ENCODE data around the gene ACTL8. TPM values are rescaled to one million over a fixed set of nuclear protein-coding genes. Genes with fewer than 3 reads are reported as not detected.

ACTL8 gene
- total and polyA plus RNA-seq, 2 donors from 2014 or later, result not detected

GRCh38 chr1:17849216-17849615, 94.1 kb downstream of the ACTL8 start:
- FAIRE-seq, result no peak
- intact Hi-C loops (cut with DNase I), result no loop called here

GRCh38 chr1:17851056-17851455, 95.9 kb downstream of the ACTL8 start:
- Histone ChIP-seq H3K9ac (ENCODE audit: low read length in 3 of 3) (no peak overlapping the region), H3K27me3 (ENCODE audit: control insufficient read depth, insufficient read depth, low read length) (no peaks in the 10 kb centered on the region), H3K9me3 (ENCODE audit: control insufficient read depth in 2 of 3, insufficient read depth in 1 of 3, low read length in 3 of 3) (no peaks in the 10 kb centered on the region), H3K36me3 (ENCODE audit: control insufficient read depth in 2 of 3, insufficient read depth in 3 of 3, low read length in 3 of 3) (no peaks in the 10 kb centered on the region), H3K4me3 (ENCODE audit: low read length in 3 of 3) (no peak overlapping the region), H3K4me1 (ENCODE audit: control insufficient read depth in 2 of 3, insufficient read depth in 2 of 3, low read depth in 1 of 3, low read length in 3 of 3) (no peaks in the 10 kb centered on the region), H3K27ac (ENCODE audit: low read depth in 2 of 2, low read length in 2 of 2) (no peak overlapping the region)
- TF ChIP-seq CTCF (IDR thresholded peaks at IDR 0.05; ENCODE audit: borderline replicate concordance, extremely low read depth, insufficient read depth), result no peak
- DNase-seq (no peak), FAIRE-seq (no peak)
- intact Hi-C loops (cut with DNase I), result no loop called here

More at GRCh38 chr1:17849216-17849615, 94.1 kb downstream of the ACTL8 start:
- no peaks in the 10 kb centered on the region for H3K27me3 ChIP-seq (ENCODE audit: control insufficient read depth, insufficient read depth, low read length)
- H3K4me3 ChIP-seq (ENCODE audit: low read length in 3 of 3), result no peak overlapping the region
- H3K36me3 ChIP-seq (ENCODE audit: control insufficient read depth in 2 of 3, insufficient read depth in 3 of 3, low read length in 3 of 3), result no peaks in the 10 kb centered on the region
- no peak overlapping the region for H3K27ac ChIP-seq (ENCODE audit: low read depth in 2 of 2, low read length in 2 of 2)
- H3K9ac ChIP-seq (ENCODE audit: low read length in 3 of 3), result no peak overlapping the region
- no peak for DNase-seq
- H3K9me3 ChIP-seq (ENCODE audit: control insufficient read depth in 2 of 3, insufficient read depth in 1 of 3, low read length in 3 of 3), result no peaks in the 10 kb centered on the region
- no peak for TF ChIP-seq CTCF (IDR thresholded peaks at IDR 0.05; ENCODE audit: borderline replicate concordance, extremely low read depth, insufficient read depth)
- H3K4me1 ChIP-seq (ENCODE audit: control insufficient read depth in 2 of 3, insufficient read depth in 2 of 3, low read depth in 1 of 3, low read length in 3 of 3), result no peaks in the 10 kb centered on the region

GRCh38 chr1:17852383-17852782, 97.2 kb downstream of the ACTL8 start:
- DNase-seq (no peak), FAIRE-seq (no peak)
- no peak overlapping the region for H3K27ac ChIP-seq (ENCODE audit: low read depth in 2 of 2, low read length in 2 of 2)
- no peak overlapping the region for H3K9ac ChIP-seq (ENCODE audit: low read length in 3 of 3)
- H3K9me3 ChIP-seq (ENCODE audit: control insufficient read depth in 2 of 3, insufficient read depth in 1 of 3, low read length in 3 of 3), result no peaks in the 10 kb centered on the region
- no peaks in the 10 kb centered on the region for H3K36me3 ChIP-seq (ENCODE audit: control insufficient read depth in 2 of 3, insufficient read depth in 3 of 3, low read length in 3 of 3)
- H3K4me3 ChIP-seq (ENCODE audit: low read length in 3 of 3), result no peak overlapping the region
- TF ChIP-seq CTCF (IDR thresholded peaks at IDR 0.05; ENCODE audit: borderline replicate concordance, extremely low read depth, insufficient read depth), result no peak
- intact Hi-C loops (cut with DNase I), result no loop called here
- no peaks in the 10 kb centered on the region for H3K4me1 ChIP-seq (ENCODE audit: control insufficient read depth in 2 of 3, insufficient read depth in 2 of 3, low read depth in 1 of 3, low read length in 3 of 3)
- H3K27me3 ChIP-seq (ENCODE audit: control insufficient read depth, insufficient read depth, low read length), result no peaks in the 10 kb centered on the region

GRCh38 chr1:17853241-17853935, 98.3 kb downstream of the ACTL8 start:
- H3K9ac ChIP-seq (ENCODE audit: low read length in 3 of 3), result no peak overlapping the region
- H3K4me1 ChIP-seq (ENCODE audit: control insufficient read depth in 2 of 3, insufficient read depth in 2 of 3, low read depth in 1 of 3, low read length in 3 of 3), result no peaks in the 10 kb centered on the region
- H3K4me3 ChIP-seq (ENCODE audit: low read length in 3 of 3), result no peak overlapping the region
- DNase-seq, result no peak
- H3K27ac ChIP-seq (ENCODE audit: low read depth in 2 of 2, low read length in 2 of 2), result no peak overlapping the region
- FAIRE-seq, result no peak
- H3K9me3 ChIP-seq (ENCODE audit: control insufficient read depth in 2 of 3, insufficient read depth in 1 of 3, low read length in 3 of 3), result no peaks in the 10 kb centered on the region
- H3K36me3 ChIP-seq (ENCODE audit: control insufficient read depth in 2 of 3, insufficient read depth in 3 of 3, low read length in 3 of 3), result no peaks in the 10 kb centered on the region
- no peaks in the 10 kb centered on the region for H3K27me3 ChIP-seq (ENCODE audit: control insufficient read depth, insufficient read depth, low read length)
- intact Hi-C loops (cut with DNase I), result no loop called here
- TF ChIP-seq CTCF (IDR thresholded peaks at IDR 0.05; ENCODE audit: borderline replicate concordance, extremely low read depth, insufficient read depth), result no peak

Data from kidney (tissue), 14 donors.